22Rv1 (cell line): ENCODE measurements around the gene HCFC1.

Experiments
- ZFX ChIP-seq: fragments of 450-650 bp; IDR thresholded peaks from 2 replicates; pipeline ENCODE4 v1.6.1; 2017; ENCODE audit warnings: antibody characterized with exemption, borderline replicate concordance
- TF ChIP-seq, protein P1 (sequence below): fragments of 450-650 bp; IDR thresholded peaks from 2 replicates; pipeline ENCODE4 v1.5.1; 2017; ENCODE audit warnings: mild to moderate bottlenecking

DNA sequence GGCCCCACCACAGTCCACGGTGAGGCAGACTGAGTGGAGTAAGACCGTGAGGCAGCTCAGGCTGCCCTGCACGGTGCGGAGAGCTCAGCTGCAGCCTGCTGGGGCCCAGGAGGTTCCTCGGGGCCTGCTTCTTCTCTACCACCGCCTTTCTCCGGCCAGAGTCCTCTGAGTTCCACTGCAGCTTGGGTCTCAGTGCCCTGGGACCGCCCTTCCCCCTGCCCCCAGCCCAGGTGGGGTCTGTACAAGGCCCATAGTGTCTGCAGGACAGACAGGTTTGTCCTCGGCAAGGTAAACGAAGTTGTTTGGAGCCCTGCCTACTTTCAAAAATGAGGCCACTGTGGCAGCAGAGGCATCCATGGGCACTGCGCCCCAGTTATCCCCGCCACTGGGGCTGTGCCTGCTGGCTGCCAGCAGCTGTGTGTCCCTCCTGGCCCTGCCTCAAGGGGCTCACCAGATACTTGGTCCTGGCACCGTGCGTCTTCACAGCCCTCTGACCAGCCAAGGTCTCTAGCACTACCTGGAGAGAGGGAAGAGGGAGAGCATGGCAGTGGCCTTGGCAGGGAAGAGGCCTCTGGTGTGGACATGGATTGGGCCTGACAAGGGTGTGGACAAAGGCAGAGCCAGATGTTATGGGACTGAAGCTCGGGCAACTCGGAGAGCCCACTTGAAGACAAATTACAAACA is 44.1 kb upstream of the HCFC1 start:
- TF ChIP-seq, protein P1, sequence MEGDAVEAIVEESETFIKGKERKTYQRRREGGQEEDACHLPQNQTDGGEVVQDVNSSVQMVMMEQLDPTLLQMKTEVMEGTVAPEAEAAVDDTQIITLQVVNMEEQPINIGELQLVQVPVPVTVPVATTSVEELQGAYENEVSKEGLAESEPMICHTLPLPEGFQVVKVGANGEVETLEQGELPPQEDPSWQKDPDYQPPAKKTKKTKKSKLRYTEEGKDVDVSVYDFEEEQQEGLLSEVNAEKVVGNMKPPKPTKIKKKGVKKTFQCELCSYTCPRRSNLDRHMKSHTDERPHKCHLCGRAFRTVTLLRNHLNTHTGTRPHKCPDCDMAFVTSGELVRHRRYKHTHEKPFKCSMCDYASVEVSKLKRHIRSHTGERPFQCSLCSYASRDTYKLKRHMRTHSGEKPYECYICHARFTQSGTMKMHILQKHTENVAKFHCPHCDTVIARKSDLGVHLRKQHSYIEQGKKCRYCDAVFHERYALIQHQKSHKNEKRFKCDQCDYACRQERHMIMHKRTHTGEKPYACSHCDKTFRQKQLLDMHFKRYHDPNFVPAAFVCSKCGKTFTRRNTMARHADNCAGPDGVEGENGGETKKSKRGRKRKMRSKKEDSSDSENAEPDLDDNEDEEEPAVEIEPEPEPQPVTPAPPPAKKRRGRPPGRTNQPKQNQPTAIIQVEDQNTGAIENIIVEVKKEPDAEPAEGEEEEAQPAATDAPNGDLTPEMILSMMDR, result no peak
- TF ChIP-seq ZFX, result no peak
